ENCODE data around the gene PIRT.

Gene PIRT

DNA sequence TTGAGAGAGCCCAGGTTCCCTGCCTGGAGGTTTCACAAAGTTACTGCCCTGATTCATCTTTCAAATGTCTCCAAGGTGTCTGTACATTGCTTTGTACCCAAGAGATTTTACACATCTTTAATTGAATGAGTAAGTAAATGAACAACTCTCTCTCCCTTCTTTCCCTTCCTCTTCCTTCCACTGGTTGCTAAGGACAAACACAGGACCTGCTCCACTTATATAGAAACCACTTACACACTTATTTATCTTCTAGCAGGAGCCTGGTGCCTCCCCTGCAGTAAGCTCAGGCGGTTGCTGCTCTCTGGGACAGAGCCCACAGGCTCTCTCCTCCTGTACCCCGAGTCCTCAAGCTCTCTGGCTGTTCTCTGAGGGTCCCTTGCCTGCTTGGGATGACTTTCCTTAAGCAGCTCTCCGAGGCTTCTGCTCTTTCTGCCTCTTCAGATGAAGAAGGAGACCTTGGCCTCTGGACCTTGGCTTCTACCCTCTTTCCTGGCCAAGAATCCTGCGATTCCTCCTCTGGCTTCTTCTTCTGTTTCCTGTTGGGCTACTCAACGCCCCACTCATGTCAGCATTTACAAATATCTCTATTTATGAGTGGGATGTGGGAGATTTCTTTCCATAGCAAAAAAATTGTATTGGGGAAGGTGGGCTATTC lies 9.9 kb downstream of the PIRT start:
- DNase-seq (ENCODE audit: extremely low spot score) = no peak
- TF ChIP-seq, protein P1, sequence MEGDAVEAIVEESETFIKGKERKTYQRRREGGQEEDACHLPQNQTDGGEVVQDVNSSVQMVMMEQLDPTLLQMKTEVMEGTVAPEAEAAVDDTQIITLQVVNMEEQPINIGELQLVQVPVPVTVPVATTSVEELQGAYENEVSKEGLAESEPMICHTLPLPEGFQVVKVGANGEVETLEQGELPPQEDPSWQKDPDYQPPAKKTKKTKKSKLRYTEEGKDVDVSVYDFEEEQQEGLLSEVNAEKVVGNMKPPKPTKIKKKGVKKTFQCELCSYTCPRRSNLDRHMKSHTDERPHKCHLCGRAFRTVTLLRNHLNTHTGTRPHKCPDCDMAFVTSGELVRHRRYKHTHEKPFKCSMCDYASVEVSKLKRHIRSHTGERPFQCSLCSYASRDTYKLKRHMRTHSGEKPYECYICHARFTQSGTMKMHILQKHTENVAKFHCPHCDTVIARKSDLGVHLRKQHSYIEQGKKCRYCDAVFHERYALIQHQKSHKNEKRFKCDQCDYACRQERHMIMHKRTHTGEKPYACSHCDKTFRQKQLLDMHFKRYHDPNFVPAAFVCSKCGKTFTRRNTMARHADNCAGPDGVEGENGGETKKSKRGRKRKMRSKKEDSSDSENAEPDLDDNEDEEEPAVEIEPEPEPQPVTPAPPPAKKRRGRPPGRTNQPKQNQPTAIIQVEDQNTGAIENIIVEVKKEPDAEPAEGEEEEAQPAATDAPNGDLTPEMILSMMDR (IDR thresholded peaks at IDR 0.05; ENCODE audit: control extremely low read depth, extremely low read depth, low read depth, missing control alignments) = no peak
- ChIA-PET POLR2A (no interaction called here), CTCF (no interaction called here)

DNA sequence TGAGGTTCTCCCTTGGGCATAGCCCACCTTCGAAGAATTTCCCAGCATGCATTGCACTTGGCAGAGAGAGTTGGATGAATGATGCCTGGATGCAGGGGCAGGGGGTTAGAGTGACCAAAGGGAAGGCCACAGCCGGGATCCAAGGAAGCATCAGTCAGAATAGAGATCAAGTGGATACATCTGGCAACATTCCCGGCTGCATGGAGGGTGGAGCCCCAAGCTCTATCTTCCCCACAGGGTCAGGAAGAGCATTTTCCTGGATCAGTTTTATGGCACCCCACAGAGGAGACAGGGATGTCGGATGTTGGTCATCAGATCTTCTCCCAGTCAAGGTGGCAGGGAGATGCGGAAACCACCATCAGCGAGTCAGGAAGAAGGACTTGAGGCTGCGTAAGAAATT lies 13.0 kb downstream of the PIRT start:
- TF ChIP-seq, protein P1 (IDR thresholded peaks at IDR 0.05; ENCODE audit: control extremely low read depth, extremely low read depth, low read depth, missing control alignments) = no peak
- DNase-seq (ENCODE audit: extremely low spot score) = no peak
- ChIA-PET POLR2A (no interaction called here), CTCF (no interaction called here)

DNA sequence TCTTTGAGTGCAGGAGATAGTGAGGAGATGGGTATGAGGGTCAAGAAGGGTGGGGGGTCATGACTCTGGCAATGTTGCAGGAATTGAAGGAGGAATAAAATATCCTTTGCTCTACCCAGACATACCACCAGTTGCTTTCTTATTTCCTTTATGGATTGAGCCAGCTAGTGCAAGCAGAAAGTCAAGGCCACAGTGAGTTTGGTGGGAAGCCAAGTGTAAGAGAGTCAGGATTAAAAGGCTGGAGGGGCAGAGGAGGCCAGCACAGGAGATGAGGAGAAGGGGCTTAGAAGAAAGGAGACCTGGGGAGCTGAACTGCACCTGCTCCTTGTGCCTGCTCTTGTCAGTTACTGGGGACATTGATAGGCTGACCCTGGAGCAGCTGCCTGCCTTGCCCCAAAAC lies 16.1 kb downstream of the PIRT start:
- ChIA-PET POLR2A (no interaction called here), CTCF (no interaction called here)
- no peak for DNase-seq (ENCODE audit: extremely low spot score)
- TF ChIP-seq, protein P1 (IDR thresholded peaks at IDR 0.05; ENCODE audit: control extremely low read depth, extremely low read depth, low read depth, missing control alignments) = no peak

DNA sequence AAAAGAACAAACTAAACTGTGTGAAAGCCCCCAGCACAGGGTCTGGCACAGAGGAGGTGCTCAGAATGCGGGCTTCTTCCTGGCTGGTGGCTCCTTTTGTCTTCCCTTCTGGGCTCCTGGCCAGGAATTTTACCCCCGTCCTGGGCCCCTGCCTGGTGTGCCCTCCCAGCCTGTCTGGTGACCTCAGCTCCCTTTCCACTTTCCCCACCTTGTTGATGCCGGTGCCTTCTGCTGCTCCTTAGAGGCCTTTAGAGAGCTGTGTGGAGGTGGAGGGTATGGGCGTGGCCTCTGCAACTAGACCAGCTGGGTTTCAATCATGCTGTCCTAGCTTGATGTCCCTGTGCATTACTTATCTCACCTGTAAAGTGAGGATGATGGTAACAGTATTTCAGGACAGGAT lies 16.8 kb downstream of the PIRT start:
- CTCF ChIA-PET = no interaction called here
- POLR2A ChIA-PET = no interaction called here
- no peak for DNase-seq (ENCODE audit: extremely low spot score)
- TF ChIP-seq, protein P1 (IDR thresholded peaks at IDR 0.05; ENCODE audit: control extremely low read depth, extremely low read depth, low read depth, missing control alignments) = no peak

DNA sequence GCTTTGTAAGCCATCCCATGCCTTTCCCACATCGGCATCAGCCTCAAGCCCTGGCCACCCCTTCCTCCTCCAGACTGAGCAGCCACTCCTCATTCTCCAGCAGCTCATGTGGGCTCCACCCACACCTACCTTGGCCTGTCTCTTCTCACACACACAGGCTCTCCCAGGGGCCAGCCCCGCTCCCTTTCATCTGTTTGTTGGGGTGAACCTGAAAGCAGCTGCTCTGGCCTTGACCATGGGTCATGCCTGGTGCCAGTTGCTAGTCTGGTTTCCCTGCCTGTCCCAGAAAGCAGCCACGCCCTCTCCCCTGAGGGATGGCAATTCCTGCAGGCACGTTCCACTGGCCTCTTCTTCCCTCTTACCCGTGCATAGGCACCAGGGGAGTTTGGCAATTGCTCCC lies 22.6 kb downstream of the PIRT start:
- POLR2A ChIA-PET = no interaction called here
- DNase-seq (ENCODE audit: extremely low spot score) = no peak
- CTCF ChIA-PET = interaction anchor here (1.2 kb wide), 1 partner anchor 169 kb away, joined by 4 read pairs; no protein-coding TSS in a partner anchor
- TF ChIP-seq, protein P1 (IDR thresholded peaks at IDR 0.05; ENCODE audit: control extremely low read depth, extremely low read depth, low read depth, missing control alignments) = no peak

DNA sequence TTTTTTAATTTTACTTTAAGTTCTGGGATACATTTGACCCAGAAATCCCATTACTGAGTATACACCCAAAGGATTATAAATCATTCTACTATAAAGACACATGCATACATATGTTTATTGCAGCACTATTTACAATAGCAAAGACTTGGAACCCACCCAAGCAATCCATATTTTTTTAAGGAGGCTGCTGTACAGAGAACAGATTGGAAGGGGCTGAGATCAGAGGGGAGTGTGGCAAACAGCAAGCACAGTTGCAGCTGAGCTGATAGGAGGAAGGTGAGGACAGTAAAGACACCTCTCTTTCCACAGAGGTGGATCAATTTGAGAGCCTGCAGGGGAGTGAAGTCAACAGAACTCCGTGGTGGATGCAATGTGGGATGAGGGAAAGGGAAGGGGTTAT lies 23.8 kb downstream of the PIRT start:
- CTCF ChIA-PET = interaction anchor here (1.3 kb wide), 1 partner anchor 41 kb away, joined by 3 read pairs; no protein-coding TSS in a partner anchor
- TF ChIP-seq, protein P1 (IDR thresholded peaks at IDR 0.05; ENCODE audit: control extremely low read depth, extremely low read depth, low read depth, missing control alignments) = no peak
- DNase-seq (ENCODE audit: extremely low spot score) = no peak
- POLR2A ChIA-PET = no interaction called here

Data from GM10248 (cell line).